HG02970 (cell line): ENCODE results near the gene MADCAM1.
"Not testable (repeated sequence)": the region's sequence is repeated elsewhere in the genome, so short reads cannot be mapped to it uniquely, and the experiment has no call there.

Experiments used
- ATAC-seq: cut with Tn5 transposase; IDR thresholded peaks from one replicate; pipeline ENCODE4 v1.9.1; 2021; ENCODE audit warnings: mild to moderate bottlenecking, moderate library complexity, moderate number of reproducible peaks; ENCODE audit not compliant: unreplicated experiment, low FRiP score

Gene MADCAM1

GRCh38 chr19:496112-496665, at the start of gene MADCAM1:
Gene MADCAM1, plus strand, starts transcription at chr19:496486. Its CDS starts 14 bp downstream, at chr19:496500.
- no peak for ATAC-seq

- no peak for ATAC-seq
Observed at GRCh38 chr19:447064-447426, 49.2 kb upstream of the MADCAM1 start.

GRCh38 chr19:447816-448560, 48.3 kb upstream of the MADCAM1 start:
- no peak for ATAC-seq

- no peak for ATAC-seq
Observed at GRCh38 chr19:449916-450315, 46.4 kb upstream of the MADCAM1 start.

- ATAC-seq = not testable (repeated sequence)
Observed at GRCh38 chr19:450912-451481, 45.3 kb upstream of the MADCAM1 start.

GRCh38 chr19:452829-453228, 43.5 kb upstream of the MADCAM1 start:
- ATAC-seq = no peak

GRCh38 chr19:453606-454005, 42.7 kb upstream of the MADCAM1 start:
- ATAC-seq = no peak

GRCh38 chr19:455031-455705, 41.1 kb upstream of the MADCAM1 start:
- ATAC-seq = no peak

- no peak for ATAC-seq
Observed at GRCh38 chr19:455851-456546, 40.3 kb upstream of the MADCAM1 start.

- no peak for ATAC-seq
Observed at GRCh38 chr19:456547-457110, 39.7 kb upstream of the MADCAM1 start.

- ATAC-seq = no peak
Observed at GRCh38 chr19:457636-458035, 38.6 kb upstream of the MADCAM1 start.

GRCh38 chr19:458091-459042, 37.9 kb upstream of the MADCAM1 start:
- no peak for ATAC-seq

GRCh38 chr19:459724-460511, 36.4 kb upstream of the MADCAM1 start:
- no peak for ATAC-seq

GRCh38 chr19:460877-461720, 35.2 kb upstream of the MADCAM1 start, which contains the start of gene SHC2:
Gene SHC2, minus strand, starts transcription at chr19:461033. Its CDS starts 37 bp downstream, at chr19:460996.
- ATAC-seq = no peak

GRCh38 chr19:461721-462551, 34.4 kb upstream of the MADCAM1 start:
- ATAC-seq = no peak

GRCh38 chr19:463483-464207, 32.6 kb upstream of the MADCAM1 start:
- ATAC-seq = no peak
